Hepatocyte (in vitro differentiated cells): ENCODE measurements around the gene SCN9A.

Experiments used
- CTCF ChIP-seq: fragments of 200-600 bp; sonication (generic); IDR thresholded peaks from 2 replicates; pipeline ENCODE4 v1.5.1; 2016; ENCODE audit warnings: antibody characterized with exemption, mild to moderate bottlenecking; ENCODE audit not compliant: poor library complexity
- EZH2 ChIP-seq: fragments of 200-600 bp; sonication (generic); IDR thresholded peaks from 2 replicates; pipeline ENCODE4 v1.6.1; 2016; ENCODE audit warnings: antibody characterized with exemption, mild to moderate bottlenecking, borderline replicate concordance
- EZH2phosphoT487 ChIP-seq: fragments of 200-600 bp; sonication (generic); IDR thresholded peaks from one replicate; pipeline ENCODE4 v1.6.1; 2018; ENCODE audit warnings: antibody characterized with exemption, mild to moderate bottlenecking, low read depth, moderate library complexity; ENCODE audit not compliant: unreplicated experiment, severe bottlenecking

GRCh38 chr2:166360426-166360825 is 15.3 kb downstream of the SCN9A start:
- no peak for TF ChIP-seq EZH2
- TF ChIP-seq CTCF = no peak
- TF ChIP-seq EZH2phosphoT487 = no peak
